ENCODE results near the gene PNKD.

- TF ChIP-seq, protein P1, sequence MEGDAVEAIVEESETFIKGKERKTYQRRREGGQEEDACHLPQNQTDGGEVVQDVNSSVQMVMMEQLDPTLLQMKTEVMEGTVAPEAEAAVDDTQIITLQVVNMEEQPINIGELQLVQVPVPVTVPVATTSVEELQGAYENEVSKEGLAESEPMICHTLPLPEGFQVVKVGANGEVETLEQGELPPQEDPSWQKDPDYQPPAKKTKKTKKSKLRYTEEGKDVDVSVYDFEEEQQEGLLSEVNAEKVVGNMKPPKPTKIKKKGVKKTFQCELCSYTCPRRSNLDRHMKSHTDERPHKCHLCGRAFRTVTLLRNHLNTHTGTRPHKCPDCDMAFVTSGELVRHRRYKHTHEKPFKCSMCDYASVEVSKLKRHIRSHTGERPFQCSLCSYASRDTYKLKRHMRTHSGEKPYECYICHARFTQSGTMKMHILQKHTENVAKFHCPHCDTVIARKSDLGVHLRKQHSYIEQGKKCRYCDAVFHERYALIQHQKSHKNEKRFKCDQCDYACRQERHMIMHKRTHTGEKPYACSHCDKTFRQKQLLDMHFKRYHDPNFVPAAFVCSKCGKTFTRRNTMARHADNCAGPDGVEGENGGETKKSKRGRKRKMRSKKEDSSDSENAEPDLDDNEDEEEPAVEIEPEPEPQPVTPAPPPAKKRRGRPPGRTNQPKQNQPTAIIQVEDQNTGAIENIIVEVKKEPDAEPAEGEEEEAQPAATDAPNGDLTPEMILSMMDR (IDR thresholded peaks at IDR 0.05) = no peak
- peak in 1 of 2 donors; percentile 37 for TF ChIP-seq POLR2A (IDR thresholded peaks at IDR 0.05)
Measured at GRCh38 chr2:218286570-218287459, 16.5 kb downstream of the PNKD start.

Measured in suprapubic skin (tissue), 3 donors.